Vagina (tissue), 2 donors: Measurements from ENCODE around the gene SPARCL1.

ENCODE experiments used
- CTCF ChIP-seq, 3 experiments: fragments of 450-650 bp in 2 of 3; fragments of 200-600 bp in 1 of 3; sonication (generic) in 1 of 3; IDR thresholded peaks; one replicate each; pipeline ENCODE4 v1.5.1; 2017 to 2019; ENCODE audit warnings: antibody characterized with exemption in 3 of 3, mild to moderate bottlenecking in 2 of 3, moderate library complexity in 2 of 3
- POLR2A ChIP-seq, 2 donors: fragments of 450-650 bp; IDR thresholded peaks; one replicate each; pipeline ENCODE4 v1.6.1; 2017; ENCODE audit warnings: antibody characterized with exemption in 2 of 2, mild to moderate bottlenecking in 2 of 2, moderate library complexity in 2 of 2

GRCh38 chr4:87476934-87477333, 52.2 kb downstream of the SPARCL1 start:
- no peak for TF ChIP-seq CTCF (IDR thresholded peaks at IDR 0.05)
- no peak for TF ChIP-seq POLR2A (IDR thresholded peaks at IDR 0.05)
